GM23248 (cell line): ENCODE measurements around the gene MTHFD1L.

Experiments
- EZH2 ChIP-seq: fragments of 200-600 bp; sonication (generic); IDR thresholded peaks from 2 replicates; pipeline ENCODE4 v1.6.1; 2018; ENCODE audit warnings: antibody characterized with exemption, mild to moderate bottlenecking; ENCODE audit not compliant: insufficient read depth, poor library complexity, severe bottlenecking
- EZH2phosphoT487 ChIP-seq: fragments of 200-600 bp; sonication (generic); IDR thresholded peaks from 2 replicates; pipeline ENCODE4 v1.6.1; 2018; ENCODE audit warnings: antibody characterized with exemption, moderate library complexity, mild to moderate bottlenecking, low read depth; ENCODE audit not compliant: insufficient read depth

DNA sequence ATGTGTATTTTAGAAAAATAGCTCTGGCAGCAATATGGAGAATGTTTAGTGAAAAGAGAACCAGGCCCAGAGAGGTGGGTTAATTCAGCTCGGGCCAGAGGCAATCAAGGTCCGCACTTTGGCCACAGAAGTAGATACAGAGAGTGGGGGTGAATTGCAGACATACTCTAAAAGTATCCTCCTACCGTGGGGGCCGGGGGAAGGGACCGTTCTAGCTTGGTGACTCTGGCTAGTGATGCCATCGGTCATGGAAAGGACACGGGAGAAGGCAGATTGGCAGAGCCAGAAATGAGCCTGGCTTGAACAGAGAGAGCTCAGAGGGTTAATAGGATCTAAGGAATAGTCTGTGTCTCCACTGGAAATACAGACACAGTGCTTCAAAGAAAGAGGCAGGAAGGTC, 173.1 kb downstream of the MTHFD1L start:
- TF ChIP-seq EZH2phosphoT487 = no peak
- no peak for TF ChIP-seq EZH2
